K562 (cell line): Measurements from ENCODE around the gene ZNF692. TPM values are rescaled to one million over a fixed set of nuclear protein-coding genes. Genes with fewer than 3 reads are reported as not detected.
"Not testable (repeated sequence)": the region's sequence is repeated elsewhere in the genome, so short reads cannot be mapped to it uniquely, and the experiment has no call there.

Experiments used
- ATAC-seq: fragments of 200-7000 bp; cut with Tn5 transposase; 3 replicates; pipeline ENCODE4 v1.9.1; 2020; ENCODE audit warnings: moderate library complexity
- BruUV-seq: library from RNA; stranded (reverse); fragments of 400-500 nt; replicated peaks from 2 replicates; lab custom pipeline; 2021; lab: Mats Ljungman, UMichigan
- CTCF ChIA-PET: fragments of 300-600 bp; formaldehyde crosslinking; extraction: SDS; loops from one replicate; lab custom pipeline; 2021; ENCODE audit warnings: low intra/inter-chr PET ratio; lab: Yijun Ruan, JAX
- POLR2A ChIA-PET: fragments of 300-600, 350-650 bp; sonication (Branson Sonifier 250); formaldehyde crosslinking; extraction: SDS; loops from one replicate; lab custom pipeline; 2021; ENCODE audit warnings: antibody characterized with exemption, inconsistent platforms; lab: Yijun Ruan, JAX
- DNase-seq, 4 experiments: peaks; one replicate each; pipeline versions ENCODE4 v3.0.0 to v3.0.0-alpha.2; 2011 to 2018; ENCODE audit warnings: low spot score in 3 of 4, mixed read lengths in 3 of 4; ENCODE audit errors: extremely low read depth in 1 of 4
- FAIRE-seq: peaks from 2 replicates; lab custom pipeline; 2011; peaks lifted over from hg19 to GRCh38; lab: Jason Lieb, UNC
- H2AFZ ChIP-seq: 2 replicates; pipeline ENCODE4 v1.6.0; 2011; ENCODE audit warnings: low read depth, low read length, control low read depth, inconsistent platforms
- H3K27ac ChIP-seq: fragments of 200-600 bp; 3 replicates; pipeline ENCODE4 v1.8.0; 2011; ENCODE audit warnings: low read depth, mild to moderate bottlenecking, control low read depth, inconsistent platforms, low read length, moderate library complexity, mixed read lengths; ENCODE audit errors: extremely low read depth
- H3K27me3 ChIP-seq, 2 experiments: fragments of 300-600 bp in 1 of 2; 2 replicates in 1 of 2; 3 replicates in 1 of 2; pipeline versions ENCODE4 v1.6.0 to v1.8.0; 2011; ENCODE audit warnings: inconsistent platforms in 2 of 2, low read length in 2 of 2, mild to moderate bottlenecking in 1 of 2, mixed read lengths in 1 of 2, moderate library complexity in 1 of 2; ENCODE audit not compliant: control insufficient read depth in 2 of 2, insufficient read depth in 2 of 2
- H3K36me3 ChIP-seq: fragments of 300-600 bp; 3 replicates; pipeline ENCODE4 v1.8.0; 2011; ENCODE audit warnings: mild to moderate bottlenecking, low read length, inconsistent platforms; ENCODE audit not compliant: control insufficient read depth, insufficient read depth
- H3K4me1 ChIP-seq, 2 experiments: fragments of 200-600 bp in 1 of 2; replicated peaks in 1 of 2; 2 replicates in 1 of 2; 3 replicates in 1 of 2; pipeline versions ENCODE4 v1.5.1 to v1.8.0; 2011; ENCODE audit warnings: inconsistent platforms in 2 of 2, low read length in 2 of 2, mild to moderate bottlenecking in 1 of 2, mixed read lengths in 1 of 2, moderate library complexity in 1 of 2; ENCODE audit not compliant: control insufficient read depth in 2 of 2, insufficient read depth in 2 of 2
- H3K4me2 ChIP-seq: 2 replicates; pipeline ENCODE4 v1.6.1; 2011; ENCODE audit warnings: low read length, control low read depth, inconsistent platforms, mixed read lengths; ENCODE audit not compliant: insufficient read depth
- H3K4me3 ChIP-seq: fragments of 200-600 bp; sonication (generic), shearing (Covaris generic); 2 replicates; pipeline ENCODE4 v1.5.1; 2016; ENCODE audit warnings: control low read depth, inconsistent platforms
- H3K79me2 ChIP-seq: fragments of 200-600 bp; 3 replicates; pipeline ENCODE4 v1.8.0; 2011; ENCODE audit warnings: low read length, inconsistent platforms; ENCODE audit not compliant: control insufficient read depth, insufficient read depth
- H3K9ac ChIP-seq, 2 experiments: 2 replicates each; pipeline versions ENCODE4 v1.6.0 to v1.6.1; 2011; ENCODE audit warnings: low read depth in 2 of 2, low read length in 2 of 2, control low read depth in 1 of 2, inconsistent platforms in 1 of 2, mild to moderate bottlenecking in 1 of 2, mixed read lengths in 1 of 2; ENCODE audit not compliant: insufficient read depth in 1 of 2
- H3K9me1 ChIP-seq: one replicate; pipeline ENCODE4 v1.6.0; 2011; ENCODE audit warnings: inconsistent platforms, mild to moderate bottlenecking, low read length, moderate library complexity; ENCODE audit not compliant: control insufficient read depth, insufficient read depth
- H3K9me3 ChIP-seq: replicated peaks from 2 replicates; pipeline ENCODE4 v1.5.1; 2011; ENCODE audit warnings: low read depth, low read length, inconsistent platforms; ENCODE audit not compliant: control insufficient read depth, insufficient read depth
- H4K20me1 ChIP-seq: replicated peaks from 2 replicates; pipeline ENCODE4 v1.6.1; 2011; ENCODE audit warnings: low read length, inconsistent platforms, mixed read lengths; ENCODE audit not compliant: control insufficient read depth, insufficient read depth
- ATF7 ChIP-seq: fragments of 450-650 bp; IDR thresholded peaks from 2 replicates; pipeline ENCODE4 v1.7.1; 2014; ENCODE audit warnings: mild to moderate bottlenecking, moderate library complexity
- CBFA2T2 ChIP-seq: fragments of 450-650 bp; conservative IDR thresholded peaks from 2 replicates; pipeline ENCODE4 v1.6.1; 2017; ENCODE audit warnings: mild to moderate bottlenecking
- CBFA2T3 ChIP-seq: fragments of 450-650 bp; IDR thresholded peaks from 2 replicates; pipeline ENCODE4 v1.6.1; 2017
- CTBP1 ChIP-seq: fragments of 450-650 bp; IDR thresholded peaks from 2 replicates; pipeline ENCODE4 v1.6.1; 2016; ENCODE audit warnings: borderline replicate concordance
- CXXC5 ChIP-seq: fragments of 250-450 bp; sonication (Bioruptor Pico); IDR thresholded peaks from 2 replicates; pipeline ENCODE4 v1.8.0; 2022; ENCODE audit warnings: inconsistent platforms, mild to moderate bottlenecking, moderate library complexity
- HDAC1 ChIP-seq, 2 experiments: fragments of 450-650 bp; IDR thresholded peaks; 2 replicates each; pipeline ENCODE4 v1.6.1; 2016 to 2017; ENCODE audit warnings: inconsistent platforms in 1 of 2, mild to moderate bottlenecking in 1 of 2, moderate library complexity in 1 of 2
- KDM1A ChIP-seq, 2 experiments: fragments of 450-650 bp; IDR thresholded peaks; 2 replicates each; pipeline ENCODE4 v1.6.1; 2016; ENCODE audit warnings: mild to moderate bottlenecking in 2 of 2
- MAZ ChIP-seq, 2 experiments: fragments of 450-650 bp in 1 of 2; sonication (generic) in 1 of 2; formaldehyde crosslinking; IDR thresholded peaks in 1 of 2; conservative IDR thresholded peaks in 1 of 2; 2 replicates each; pipeline versions ENCODE4 v1.4.0 to v1.5.0; 2020; ENCODE audit warnings: mild to moderate bottlenecking in 1 of 2, missing genetic modification reagents in 1 of 2
- MTA2 ChIP-seq: fragments of 450-650 bp; IDR thresholded peaks from 2 replicates; pipeline ENCODE4 v1.6.1; 2016; ENCODE audit warnings: low read depth
- NCOR1 ChIP-seq: fragments of 450-650 bp; IDR thresholded peaks from 2 replicates; pipeline ENCODE4 v1.6.1; 2016; ENCODE audit warnings: mild to moderate bottlenecking, moderate library complexity
- RAD21 ChIP-seq, 2 experiments: fragments of 250-450 bp in 1 of 2; fragments of 450-650 bp in 1 of 2; sonication (Bioruptor Pico) in 1 of 2; formaldehyde crosslinking in 1 of 2; IDR thresholded peaks in 1 of 2; conservative IDR thresholded peaks in 1 of 2; 2 replicates each; pipeline versions ENCODE4 v1.4.0 to v1.8.0; 2020 to 2022; ENCODE audit warnings: mild to moderate bottlenecking in 2 of 2, moderate library complexity in 1 of 2
- SMARCA4 ChIP-seq: fragments of 450-650 bp; IDR thresholded peaks from 2 replicates; pipeline ENCODE4 v1.6.1; 2016
- SMC3 ChIP-seq: conservative IDR thresholded peaks from 2 replicates; pipeline ENCODE4 v1.6.1; 2011; ENCODE audit warnings: low read depth, low read length, improper control_type of control experiment; ENCODE audit not compliant: insufficient read depth
- TAL1 ChIP-seq: fragments of 450-650 bp; IDR thresholded peaks from 2 replicates; pipeline ENCODE4 v1.6.1; 2016; ENCODE audit warnings: mild to moderate bottlenecking
- TCF3 ChIP-seq: sonication (generic); formaldehyde crosslinking; IDR thresholded peaks from 2 replicates; pipeline ENCODE4 v1.4.0; 2020; ENCODE audit warnings: mild to moderate bottlenecking, missing genetic modification reagents
- TEAD4 ChIP-seq, 2 experiments: sonication (generic) in 1 of 2; formaldehyde crosslinking in 1 of 2; IDR thresholded peaks; 2 replicates each; pipeline versions ENCODE4 v1.6.1 to v1.8.0; 2012 to 2022; ENCODE audit warnings: borderline replicate concordance in 1 of 2, inconsistent platforms in 1 of 2, low read length in 1 of 2, mild to moderate bottlenecking in 1 of 2, missing genetic modification reagents in 1 of 2
- WGBS: fragments of 100-300 bp; shearing (Covaris generic); methylation state at CpG from one replicate; pipeline ENCODE4 v1.1.6; 2016; ENCODE audit warnings: low coverage, mixed read lengths; ENCODE audit not compliant: insufficient coverage; ENCODE audit errors: missing lambda C conversion rate; 5-methylcytosine and 5-hydroxymethylcytosine counted together
- in situ Hi-C: fragments of 300-500 bp; cut with MboI; formaldehyde crosslinking; loops from 4 replicates; pipeline ENCODE4 v1.15.0; 2018; ENCODE audit warnings: inconsistent platforms, mixed read lengths
- intact Hi-C: fragments of 100-400 bp; cut with micrococcal nuclease; formaldehyde crosslinking; loops from 2 replicates; pipeline ENCODE4 v1.14.2; 2022
- polyA plus RNA-seq, 8 experiments: library from polyadenylated mRNA; depleted of rRNA in 4 of 8; stranded (reverse) in 5 of 8; unstranded in 3 of 8; fragments of >200 nt; fragmentation: Nextera tagmentation in 2 of 8; fragmentation: Illumina TruSeq in 1 of 8; extraction: Ambion mirVana in 2 of 8; extraction: Trizol in 1 of 8; gene quantifications; 2 replicates each; pipeline versions ENCODE4 v1.2.1 to v1.2.3, GENCODE V29; 2011 to 2014; ENCODE audit warnings: inconsistent platforms in 1 of 8, missing spikeins in 1 of 8
- total RNA-seq, 7 experiments: library from RNA; depleted of rRNA in 6 of 7; stranded (reverse); fragments of >200 nt in 6 of 7; fragmentation: Illumina TruSeq in 2 of 7; extraction: Trizol in 2 of 7; gene quantifications; 2 replicates each; pipeline versions ENCODE4 v1.2.1 to v1.2.3, GENCODE V29; 2011 to 2021; ENCODE audit warnings: low replicate concordance in 1 of 7
- TF ChIP-seq, protein P1 (sequence below): IDR thresholded peaks from 2 replicates; pipeline ENCODE4 v1.6.1; 2011; ENCODE audit warnings: borderline replicate concordance, low read depth, mild to moderate bottlenecking, moderate library complexity, low read length; ENCODE audit not compliant: insufficient read depth, poor library complexity, severe bottlenecking
- TF ChIP-seq, protein P2 (sequence below), 2 experiments: fragments of 250-450 bp in 1 of 2; fragments of 450-650 bp in 1 of 2; sonication (Bioruptor Pico) in 1 of 2; IDR thresholded peaks; 2 replicates each; pipeline versions ENCODE4 v1.6.1 to v1.8.0; 2016 to 2021; ENCODE audit warnings: mild to moderate bottlenecking in 2 of 2, moderate library complexity in 2 of 2, missing compliant biosample characterization in 1 of 2, missing genetic modification characterization in 1 of 2

ZNF692 gene
- total and polyA plus RNA-seq, 9 of the 15 experiments (the other 6 are each of a cell fraction or from before 2014, with no cell fraction given): 8.4 to 143 (median 55.9) TPM

DNA sequence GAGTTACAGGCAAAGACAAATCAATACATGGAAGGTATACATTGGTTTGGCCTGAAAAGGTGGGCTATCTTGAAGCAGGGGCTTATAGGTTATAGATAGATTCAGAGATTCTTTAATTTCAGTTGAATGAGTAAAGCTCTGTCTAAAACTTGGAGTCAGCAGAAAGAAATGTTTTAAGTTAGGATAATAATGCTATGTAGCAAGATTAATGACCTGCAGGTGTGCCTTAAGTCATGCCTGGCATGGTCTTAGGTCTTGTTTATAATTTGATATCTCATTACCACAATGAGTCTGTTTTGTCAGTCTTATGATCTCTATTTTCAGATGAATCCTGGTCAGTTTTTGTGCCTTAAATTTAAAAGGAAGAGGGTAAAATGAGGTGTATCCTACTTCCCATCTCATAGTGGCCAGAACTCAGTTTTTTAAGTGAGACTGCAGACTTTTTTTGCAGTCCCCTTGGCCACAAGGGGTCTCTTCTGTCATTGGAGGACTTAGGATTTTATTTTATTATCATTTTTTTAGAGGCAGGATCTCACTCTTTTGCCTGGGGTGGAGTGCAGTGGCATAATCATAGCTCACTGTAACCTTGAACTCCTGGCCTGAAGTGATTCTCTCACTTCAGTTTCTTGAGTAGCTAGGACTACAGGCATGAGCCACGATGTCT, 25.9 kb upstream of the ZNF692 start (continued):
- TF ChIP-seq, protein P1, sequence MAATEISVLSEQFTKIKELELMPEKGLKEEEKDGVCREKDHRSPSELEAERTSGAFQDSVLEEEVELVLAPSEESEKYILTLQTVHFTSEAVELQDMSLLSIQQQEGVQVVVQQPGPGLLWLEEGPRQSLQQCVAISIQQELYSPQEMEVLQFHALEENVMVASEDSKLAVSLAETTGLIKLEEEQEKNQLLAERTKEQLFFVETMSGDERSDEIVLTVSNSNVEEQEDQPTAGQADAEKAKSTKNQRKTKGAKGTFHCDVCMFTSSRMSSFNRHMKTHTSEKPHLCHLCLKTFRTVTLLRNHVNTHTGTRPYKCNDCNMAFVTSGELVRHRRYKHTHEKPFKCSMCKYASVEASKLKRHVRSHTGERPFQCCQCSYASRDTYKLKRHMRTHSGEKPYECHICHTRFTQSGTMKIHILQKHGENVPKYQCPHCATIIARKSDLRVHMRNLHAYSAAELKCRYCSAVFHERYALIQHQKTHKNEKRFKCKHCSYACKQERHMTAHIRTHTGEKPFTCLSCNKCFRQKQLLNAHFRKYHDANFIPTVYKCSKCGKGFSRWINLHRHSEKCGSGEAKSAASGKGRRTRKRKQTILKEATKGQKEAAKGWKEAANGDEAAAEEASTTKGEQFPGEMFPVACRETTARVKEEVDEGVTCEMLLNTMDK: peak; percentile 67
- TF ChIP-seq SMC3: 0 out of 2 replicates have a peak, but pooled peaks have one; percentile 23
- peak; percentile 30 to 58 for TF ChIP-seq RAD21 (CRISPR knock-in tag; conservative IDR thresholded peaks at IDR 0.05 in 1 of 2, IDR thresholded peaks at IDR 0.05 in 1 of 2)
- TF ChIP-seq, all 486 proteins: peak for 18

DNA sequence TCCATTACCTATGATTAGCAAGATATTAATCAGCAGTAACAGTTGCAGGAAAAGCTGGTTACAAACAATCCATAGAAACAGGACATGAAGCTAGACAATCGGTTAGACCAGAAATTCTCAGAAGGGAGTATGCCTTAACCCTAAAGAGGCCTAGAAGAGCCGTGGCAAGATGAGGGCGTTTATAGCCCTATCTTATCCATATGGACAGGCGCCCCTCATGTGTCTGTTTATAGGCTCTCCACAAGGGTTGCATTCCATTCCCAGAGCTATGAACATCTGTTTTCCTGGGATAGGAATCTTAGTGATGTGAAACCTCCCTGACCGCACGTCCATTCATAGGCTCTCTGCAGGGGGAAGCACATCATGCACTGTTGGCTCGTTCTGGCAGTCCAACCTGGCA, 23.5 kb upstream of the ZNF692 start:
- CTCF ChIA-PET; ATAC-seq; H4K20me1 ChIP-seq; BruUV-seq; H3K9ac ChIP-seq; FAIRE-seq; H3K27me3 ChIP-seq; H3K36me3 ChIP-seq; intact Hi-C loops; H3K79me2 ChIP-seq; H3K9me1 ChIP-seq; H3K9me3 ChIP-seq; H3K27ac ChIP-seq; H3K4me3 ChIP-seq; in situ Hi-C loops; TF ChIP-seq TEAD4 (CRISPR knock-in tag; IDR thresholded peaks at IDR 0.05; ENCODE audit: borderline replicate concordance): not testable (repeated sequence)
- H3K4me2 ChIP-seq: peak overlapping the region; percentile 5; the same call in 1 of the 2 replicates
- WGBS: 18% methylated on average over 3 of the region's 7 CpGs
- POLR2A ChIA-PET: interaction anchor here (1.0 kb wide), 1 partner anchor 9 kb away, joined by 7 read pairs; no protein-coding TSS in a partner anchor
- H2AFZ ChIP-seq: 0 out of 2 replicates have a peak overlapping the region, but pooled peaks have one; percentile 24
- DNase-seq: peak in 1 of 4 experiments; percentile 60
- H3K4me1 ChIP-seq: peaks cover 2 to 35% of the 10 kb centered on the region in 2 experiments; a peak in 4 of 5 replicates
- TF ChIP-seq CBFA2T2: peak; percentile 75
- peak; percentile 61; the same call in 1 of the 2 replicates for TF ChIP-seq TEAD4 (IDR thresholded peaks at IDR 0.05; ENCODE audit: low read length)
- TF ChIP-seq CBFA2T3: peak; percentile 79
- 0 out of 2 replicates have a peak, but pooled peaks have one; percentile 24 for TF ChIP-seq SMARCA4
- TF ChIP-seq NCOR1: peak; percentile 60
- TF ChIP-seq MTA2: peak; percentile 67
- TF ChIP-seq TAL1: peak; percentile 62
- peak in 1 of 2 experiments; percentile 8; a peak in 1 of 4 replicates for TF ChIP-seq KDM1A (IDR thresholded peaks at IDR 0.05)
- TF ChIP-seq MAZ (CRISPR knock-in tag; conservative IDR thresholded peaks at IDR 0.05 in 1 of 2, IDR thresholded peaks at IDR 0.05 in 1 of 2): peak in 1 of 2 experiments; percentile 29; a peak in 1 of 4 replicates
- TF ChIP-seq TCF3 (CRISPR knock-in tag): peak; percentile 71
- 0 out of 4 replicates have a peak, but pooled peaks of 1 of the 2 experiments have one; percentile 18 for TF ChIP-seq HDAC1 (IDR thresholded peaks at IDR 0.05)
- TF ChIP-seq, protein P2, sequence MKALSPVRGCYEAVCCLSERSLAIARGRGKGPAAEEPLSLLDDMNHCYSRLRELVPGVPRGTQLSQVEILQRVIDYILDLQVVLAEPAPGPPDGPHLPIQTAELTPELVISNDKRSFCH (CRISPR knock-in tag; IDR thresholded peaks at IDR 0.05): not testable (repeated sequence)
- TF ChIP-seq, protein P2 (tag; IDR thresholded peaks at IDR 0.05): 0 out of 2 replicates have a peak, but pooled peaks have one; percentile 43
- TF ChIP-seq ATF7: 0 out of 2 replicates have a peak, but pooled peaks have one; percentile 8
- peak; percentile 59 for TF ChIP-seq CXXC5
- peak; percentile 65 for TF ChIP-seq CTBP1
